Choroid plexus epithelial cell (primary cell): ENCODE measurements around the gene RGS12.
"Not testable (repeated sequence)": the region's sequence is repeated elsewhere in the genome, so short reads cannot be mapped to it uniquely, and the experiment has no call there.

Source experiments
- DNase-seq: peaks from one replicate; pipeline ENCODE4 v3.0.0-alpha.2; 2010; ENCODE audit warnings: low read depth
- H3K4me3 ChIP-seq: 2 replicates; pipeline ENCODE4 v1.5.1; 2011; ENCODE audit warnings: low read depth, mild to moderate bottlenecking, control low read depth, low read length, moderate library complexity
- TF ChIP-seq, protein P1 (sequence below): conservative IDR thresholded peaks from 2 replicates; pipeline ENCODE4 v1.5.1; 2011; ENCODE audit warnings: low read depth, mild to moderate bottlenecking, control low read depth, inconsistent platforms, low read length, moderate library complexity

Gene RGS12

DNA sequence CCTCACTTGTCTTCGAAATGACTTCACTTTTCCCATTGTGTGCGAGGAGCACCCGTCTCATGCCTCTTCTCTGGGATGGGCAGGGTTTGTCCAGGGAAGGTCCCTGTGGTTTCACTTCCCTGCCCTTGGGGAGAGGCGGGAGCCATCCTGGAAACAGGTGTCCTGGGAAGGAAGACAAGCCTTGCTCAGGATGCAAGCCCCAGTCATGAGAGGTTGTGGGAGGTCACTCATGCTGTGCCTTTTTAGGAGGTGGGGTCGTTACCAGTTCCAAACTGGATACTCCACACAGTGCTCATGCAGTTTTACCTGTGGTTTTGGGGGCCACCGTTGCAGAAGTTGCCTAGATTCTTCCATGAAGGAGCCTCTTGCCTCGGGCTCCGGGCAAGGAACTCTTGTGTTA lies 3.8 kb downstream of the RGS12 start:
- no peak for DNase-seq
- TF ChIP-seq, protein P1, sequence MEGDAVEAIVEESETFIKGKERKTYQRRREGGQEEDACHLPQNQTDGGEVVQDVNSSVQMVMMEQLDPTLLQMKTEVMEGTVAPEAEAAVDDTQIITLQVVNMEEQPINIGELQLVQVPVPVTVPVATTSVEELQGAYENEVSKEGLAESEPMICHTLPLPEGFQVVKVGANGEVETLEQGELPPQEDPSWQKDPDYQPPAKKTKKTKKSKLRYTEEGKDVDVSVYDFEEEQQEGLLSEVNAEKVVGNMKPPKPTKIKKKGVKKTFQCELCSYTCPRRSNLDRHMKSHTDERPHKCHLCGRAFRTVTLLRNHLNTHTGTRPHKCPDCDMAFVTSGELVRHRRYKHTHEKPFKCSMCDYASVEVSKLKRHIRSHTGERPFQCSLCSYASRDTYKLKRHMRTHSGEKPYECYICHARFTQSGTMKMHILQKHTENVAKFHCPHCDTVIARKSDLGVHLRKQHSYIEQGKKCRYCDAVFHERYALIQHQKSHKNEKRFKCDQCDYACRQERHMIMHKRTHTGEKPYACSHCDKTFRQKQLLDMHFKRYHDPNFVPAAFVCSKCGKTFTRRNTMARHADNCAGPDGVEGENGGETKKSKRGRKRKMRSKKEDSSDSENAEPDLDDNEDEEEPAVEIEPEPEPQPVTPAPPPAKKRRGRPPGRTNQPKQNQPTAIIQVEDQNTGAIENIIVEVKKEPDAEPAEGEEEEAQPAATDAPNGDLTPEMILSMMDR = no peak

DNA sequence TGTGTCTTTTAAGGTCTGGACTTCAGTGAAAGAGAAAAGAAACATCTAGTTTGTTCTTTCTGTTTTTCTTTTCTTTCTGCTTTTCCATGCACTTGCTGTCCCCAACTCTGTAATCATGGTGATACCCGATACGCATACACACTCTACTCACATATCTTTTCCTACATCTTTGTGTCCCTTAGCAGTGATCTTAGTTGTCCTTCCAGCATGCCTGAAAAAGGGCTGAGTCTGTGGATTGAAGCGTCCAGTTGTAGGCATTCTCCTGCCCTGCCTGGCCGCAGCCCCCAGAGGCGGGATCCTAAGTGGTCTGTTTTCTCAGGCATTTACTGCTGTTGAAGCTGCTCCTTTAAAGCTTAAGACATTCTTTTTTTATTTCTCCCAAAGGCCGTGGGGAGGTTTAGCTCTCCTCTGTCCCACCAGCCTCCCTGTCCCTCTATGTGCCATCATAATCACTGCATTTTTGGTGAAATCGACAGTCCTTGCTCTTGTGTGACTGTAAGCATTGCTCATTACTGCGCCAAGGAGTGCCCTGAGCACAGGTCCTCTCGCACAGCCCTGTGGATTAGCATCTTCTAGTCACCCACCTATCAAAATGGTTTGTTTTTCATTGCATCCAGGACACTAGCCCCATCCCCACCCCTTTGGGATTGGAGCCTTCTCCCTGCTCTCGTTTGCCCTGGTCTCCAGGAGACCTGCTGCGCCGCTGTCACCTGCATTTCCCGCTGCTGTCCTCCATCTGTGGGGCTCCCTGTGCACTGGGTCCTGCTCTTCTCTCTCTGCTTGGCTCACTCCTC lies 4.4 kb downstream of the RGS12 start:
- no peak overlapping the region for H3K4me3 ChIP-seq
- no peak for DNase-seq
- TF ChIP-seq, protein P1 = no peak

More for the DNA sequence above, 3.8 kb downstream of the RGS12 start:
- H3K4me3 ChIP-seq = no peak overlapping the region

GRCh38 chr4:3299122-3299975 lies 6.5 kb downstream of the RGS12 start:
- TF ChIP-seq, protein P1 = no peak
- DNase-seq = no peak
- no peak overlapping the region for H3K4me3 ChIP-seq

DNA sequence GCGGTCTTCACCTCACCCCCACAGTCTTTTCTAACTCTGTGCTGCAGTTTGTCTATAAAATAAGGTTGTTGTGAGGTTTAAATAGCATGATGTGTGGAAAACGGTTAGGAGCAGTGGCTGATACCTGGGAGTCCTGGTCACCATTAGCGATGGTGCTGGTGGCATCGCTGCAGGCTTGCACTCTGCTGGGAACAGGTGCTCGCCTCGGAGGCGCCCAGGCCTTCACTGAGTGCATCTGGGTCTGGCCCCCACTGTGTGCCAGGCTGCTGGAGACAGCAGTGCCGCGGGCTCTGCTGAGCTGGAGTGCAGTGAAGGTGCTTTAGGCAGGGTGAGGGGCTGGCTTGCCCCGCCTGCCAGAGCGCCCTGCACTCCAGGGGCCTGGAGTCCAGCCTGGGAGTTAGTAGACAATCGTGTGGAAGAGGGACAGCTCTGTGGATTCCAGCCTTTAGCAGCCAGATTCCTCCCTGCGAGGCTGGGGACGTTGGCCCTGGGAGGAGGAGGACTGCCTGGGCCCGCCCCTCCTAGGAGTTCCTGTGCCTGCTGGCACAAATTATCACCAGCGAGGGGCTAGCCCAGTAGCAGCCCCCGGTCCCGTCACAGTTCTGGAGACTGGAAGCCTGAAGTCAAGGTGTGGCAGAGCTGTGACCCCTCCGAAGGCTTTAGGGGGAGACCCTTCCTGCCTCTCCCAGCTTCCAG lies 7.3 kb downstream of the RGS12 start:
- DNase-seq = no peak
- no peak overlapping the region for H3K4me3 ChIP-seq
- TF ChIP-seq, protein P1 = no peak

DNA sequence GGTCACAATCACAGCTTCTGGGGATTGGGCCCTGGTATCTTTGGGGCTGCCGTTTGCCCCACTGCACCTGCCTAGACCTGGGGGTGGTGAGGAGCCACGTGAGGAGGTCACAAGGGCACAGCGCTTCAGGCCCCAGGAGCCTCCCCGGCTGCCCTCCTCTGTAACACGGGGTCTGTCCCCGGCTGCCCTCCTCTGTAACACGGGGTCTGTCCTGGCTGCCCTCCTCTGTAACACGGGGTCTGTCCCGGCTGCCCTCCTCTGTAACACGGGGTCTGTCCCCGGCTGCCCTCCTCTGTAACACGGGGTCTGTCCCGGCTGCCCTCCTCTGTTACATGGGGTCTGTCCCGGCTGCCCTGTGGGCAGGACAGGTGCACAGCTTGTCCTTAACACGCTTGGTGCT lies 8.1 kb downstream of the RGS12 start:
- not testable (repeated sequence) for H3K4me3 ChIP-seq, DNase-seq

- H3K4me3 ChIP-seq = no peak overlapping the region
- no peak for DNase-seq
- TF ChIP-seq, protein P1 = no peak
Measured at GRCh38 chr4:3301450-3302172, 8.8 kb downstream of the RGS12 start.
